Esophagus muscularis mucosa (tissue), 4 donors: ENCODE results near the gene CD63.

Experiments
- CTCF ChIP-seq, 3 experiments: fragments of 200-600 bp in 2 of 3; fragments of 450-650 bp in 1 of 3; sonication (generic) in 2 of 3; IDR thresholded peaks; one replicate each; pipeline ENCODE4 v1.5.1; 2017 to 2019; ENCODE audit warnings: antibody characterized with exemption in 3 of 3, mild to moderate bottlenecking in 2 of 3, moderate library complexity in 1 of 3
- EP300 ChIP-seq: sonication (generic); formaldehyde crosslinking; IDR thresholded peaks from one replicate; pipeline ENCODE4 v1.6.1; 2017; ENCODE audit warnings: antibody characterized with exemption
- POLR2A ChIP-seq: fragments of 450-650 bp; IDR thresholded peaks from one replicate; pipeline ENCODE4 v1.6.1; 2017; ENCODE audit warnings: antibody characterized with exemption, moderate library complexity, mild to moderate bottlenecking, low read depth
- POLR2AphosphoS5 ChIP-seq, 2 donors: sonication (generic); formaldehyde crosslinking; IDR thresholded peaks; one replicate each; pipeline ENCODE4 v1.6.1; 2017; ENCODE audit warnings: antibody characterized with exemption in 2 of 2

GRCh38 chr12:55777856-55778255, 49.0 kb upstream of the CD63 start:
- TF ChIP-seq CTCF (IDR thresholded peaks at IDR 0.05) (no peak), POLR2AphosphoS5 (IDR thresholded peaks at IDR 0.05) (no peak), EP300 (no peak), POLR2A (no peak)
